Islet of Langerhans (tissue), 1 donor: ENCODE data around the gene RNF6.
"Not testable (repeated sequence)": the region's sequence is repeated elsewhere in the genome, so short reads cannot be mapped to it uniquely, and the experiment has no call there.

ENCODE experiments used
- FAIRE-seq: peaks from one replicate; lab custom pipeline; 2011; peaks lifted over from hg19 to GRCh38; lab: Jason Lieb, UNC

The RNF6 gene

DNA sequence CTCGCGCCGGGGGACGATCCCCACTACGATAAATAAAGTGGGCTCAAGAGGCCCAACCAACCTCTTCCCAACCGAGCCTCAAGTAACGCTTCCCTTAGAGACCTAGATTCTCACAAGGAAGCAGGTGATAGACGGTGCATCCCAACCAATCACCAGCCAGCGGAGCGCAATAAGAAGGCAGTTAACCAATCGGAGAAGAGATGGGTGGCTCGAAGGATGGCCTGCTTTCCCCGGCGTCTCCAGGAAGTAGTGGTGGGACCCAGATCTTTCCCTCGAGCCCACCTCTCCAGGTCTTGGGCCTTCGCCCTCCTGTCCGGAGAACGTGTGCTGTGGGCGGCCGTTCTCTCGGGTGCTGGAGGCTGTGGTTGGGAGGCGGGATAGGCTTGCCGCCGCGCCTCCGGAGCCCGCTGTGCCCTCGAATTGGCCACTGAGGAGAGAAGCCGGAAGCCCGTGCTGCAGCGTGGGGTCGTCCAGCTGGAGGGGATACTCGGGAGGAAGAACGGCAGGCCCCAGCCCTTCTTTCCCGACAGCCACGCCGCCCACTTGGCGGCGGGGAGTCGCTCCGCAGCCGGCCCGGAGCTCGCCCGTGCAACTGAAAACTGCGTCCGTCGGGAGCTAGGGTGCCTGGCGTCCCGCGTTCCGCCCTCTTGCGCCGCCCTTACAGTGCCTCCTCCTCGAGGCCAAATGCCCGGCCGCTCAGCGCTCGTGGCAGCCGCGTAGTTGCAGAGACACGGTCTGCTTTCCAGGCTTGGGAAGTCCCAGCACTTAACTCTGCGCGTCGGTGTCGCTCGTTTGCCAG is at the start of gene RNF6:
TSS of gene RNF6 (minus strand) at position 594 of the 799 bp plus-strand sequence. CDS start 2,665 bp downstream, outside the sequence.
- FAIRE-seq: peak; percentile 90

DNA sequence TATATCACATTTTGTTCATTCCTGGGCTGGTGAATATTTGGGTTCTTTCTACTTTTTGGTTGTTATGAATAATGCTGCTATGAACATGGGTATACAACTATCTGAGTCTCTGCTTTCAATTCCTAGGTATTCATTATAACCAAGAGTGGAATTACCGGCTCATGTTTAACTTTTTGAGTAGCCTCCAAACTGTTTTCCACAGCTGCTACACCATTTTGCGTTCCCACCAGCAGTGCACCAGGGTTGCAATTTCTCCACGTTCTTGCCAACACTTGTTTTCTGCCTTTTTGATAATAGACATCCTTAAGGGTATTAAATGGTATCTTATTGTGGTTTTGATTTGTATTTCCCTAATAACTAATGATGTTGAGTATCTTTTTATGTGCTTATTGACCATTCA is 48.6 kb upstream of the RNF6 start:
- no peak for FAIRE-seq

DNA sequence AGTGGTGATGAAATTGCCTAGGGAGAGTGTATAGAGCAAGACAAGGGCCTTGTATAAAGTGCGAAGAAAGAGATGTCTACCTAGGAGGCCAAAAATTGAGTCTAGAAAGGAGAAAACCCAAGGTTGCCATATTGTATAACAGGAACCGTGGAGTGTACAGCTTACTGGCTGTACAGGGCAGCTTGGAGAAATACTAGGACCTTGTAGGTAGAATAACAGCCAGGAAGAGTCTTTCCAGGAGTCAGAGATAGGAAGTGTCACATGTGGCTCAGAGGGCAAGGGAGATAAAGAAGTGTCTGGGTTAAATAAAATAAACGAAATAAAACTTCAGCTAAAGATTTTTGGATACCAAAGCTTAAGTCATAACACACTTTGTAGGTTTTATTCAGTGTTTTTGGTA is 44.2 kb upstream of the RNF6 start:
- FAIRE-seq: peak; percentile 5

DNA sequence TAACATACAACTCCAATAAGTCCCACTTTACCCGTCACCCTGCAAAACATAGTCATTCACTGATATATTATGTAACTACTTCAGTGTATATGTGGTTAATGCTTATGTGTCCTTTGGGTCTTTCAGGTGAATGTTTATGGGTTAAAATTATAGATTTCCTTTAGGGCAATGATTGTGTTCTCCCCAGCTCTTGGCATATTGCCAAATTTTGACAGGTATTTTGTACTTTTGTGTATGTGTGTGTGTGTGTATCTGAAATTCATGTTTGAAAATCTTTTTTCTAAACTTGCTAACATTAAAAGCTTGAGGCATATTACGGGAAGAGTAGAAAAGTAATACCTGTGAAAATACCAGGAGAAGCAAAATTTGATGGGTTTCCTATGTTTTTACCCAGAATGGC is 40.0 kb upstream of the RNF6 start:
- FAIRE-seq: no peak

DNA sequence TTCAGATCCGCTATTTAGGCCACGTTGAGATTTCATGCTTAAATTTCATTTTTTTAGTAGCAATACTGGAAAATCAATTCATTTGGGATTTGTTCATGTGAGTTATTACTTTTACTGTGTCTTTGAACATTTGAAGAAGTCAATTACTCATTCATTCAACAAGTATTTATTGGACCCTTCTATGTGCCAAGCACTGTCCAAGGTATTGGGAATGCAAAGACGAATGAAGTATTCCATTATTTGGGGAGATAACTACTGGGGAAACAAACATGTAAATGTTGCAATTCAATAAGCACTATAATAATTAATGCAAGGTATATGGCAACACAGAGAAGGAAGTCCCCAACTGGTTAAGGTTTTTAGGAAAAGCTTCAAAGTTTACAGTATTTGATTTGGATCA is 37.5 kb upstream of the RNF6 start:
- FAIRE-seq: no peak

DNA sequence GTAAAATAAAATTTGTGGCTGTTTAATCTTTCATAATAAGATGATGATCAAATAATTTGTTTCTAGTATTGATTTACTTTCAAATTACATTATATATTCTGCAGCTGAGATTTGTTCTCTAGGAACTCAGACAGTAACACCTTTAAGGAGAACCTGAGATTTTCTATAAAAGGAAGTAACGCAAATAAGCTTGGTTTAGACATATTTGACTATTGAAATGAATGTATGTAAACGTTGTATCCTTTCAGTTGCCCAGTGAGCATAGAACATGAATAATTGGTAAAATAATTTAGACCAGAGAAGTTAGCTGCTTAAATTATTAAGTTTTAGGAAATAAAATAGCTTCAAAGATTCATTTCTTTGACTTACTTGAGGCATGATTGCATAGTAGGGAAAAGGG is 34.9 kb upstream of the RNF6 start:
- peak; percentile 76 for FAIRE-seq

DNA sequence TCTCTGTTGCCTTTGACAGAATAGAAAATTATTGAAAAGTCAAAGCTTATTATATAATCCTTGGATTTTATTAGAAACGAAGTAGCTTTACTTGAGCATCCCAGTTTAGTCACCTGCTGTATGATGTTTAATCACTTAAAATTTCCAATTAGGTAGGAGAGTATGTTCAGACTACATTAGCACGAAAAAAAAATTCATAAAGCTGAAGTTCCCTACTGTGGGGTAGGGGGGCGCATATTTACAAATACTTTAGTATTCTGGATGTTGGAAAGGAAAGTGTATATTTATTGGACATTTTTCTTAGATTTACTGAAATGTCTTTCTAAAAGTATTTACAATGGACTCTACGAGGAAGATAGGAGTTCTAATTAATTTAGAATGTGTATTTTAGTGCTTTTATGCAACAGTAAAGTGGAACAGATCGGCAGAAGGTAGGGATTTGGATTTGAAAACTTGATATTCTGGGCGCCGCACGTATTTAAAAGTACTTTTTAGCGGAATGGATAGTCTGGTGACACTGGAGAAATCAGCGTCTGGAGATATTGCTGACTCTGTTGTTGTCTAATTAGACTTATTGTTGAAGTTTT is 33.7 kb upstream of the RNF6 start:
- FAIRE-seq: peak; percentile 60

DNA sequence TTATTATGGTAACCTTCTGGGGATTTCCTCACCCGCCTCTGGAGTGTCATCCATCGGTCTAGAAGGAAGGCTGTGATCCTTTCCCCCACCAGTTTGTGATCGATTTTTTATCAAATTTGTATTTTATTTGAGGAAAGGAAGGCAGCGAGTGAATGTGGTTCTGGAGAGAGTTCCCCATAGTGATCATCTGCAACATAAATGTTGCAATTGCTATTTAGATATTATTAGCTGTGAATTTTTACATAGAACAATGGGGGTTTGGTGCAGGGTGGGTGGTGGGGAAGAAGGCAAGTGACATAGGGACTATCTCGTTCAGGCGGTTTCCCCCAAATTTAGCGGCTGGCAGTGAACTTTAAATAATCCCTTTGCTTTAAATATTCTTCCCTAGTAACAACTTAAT is 33.0 kb upstream of the RNF6 start:
- FAIRE-seq: no peak

DNA sequence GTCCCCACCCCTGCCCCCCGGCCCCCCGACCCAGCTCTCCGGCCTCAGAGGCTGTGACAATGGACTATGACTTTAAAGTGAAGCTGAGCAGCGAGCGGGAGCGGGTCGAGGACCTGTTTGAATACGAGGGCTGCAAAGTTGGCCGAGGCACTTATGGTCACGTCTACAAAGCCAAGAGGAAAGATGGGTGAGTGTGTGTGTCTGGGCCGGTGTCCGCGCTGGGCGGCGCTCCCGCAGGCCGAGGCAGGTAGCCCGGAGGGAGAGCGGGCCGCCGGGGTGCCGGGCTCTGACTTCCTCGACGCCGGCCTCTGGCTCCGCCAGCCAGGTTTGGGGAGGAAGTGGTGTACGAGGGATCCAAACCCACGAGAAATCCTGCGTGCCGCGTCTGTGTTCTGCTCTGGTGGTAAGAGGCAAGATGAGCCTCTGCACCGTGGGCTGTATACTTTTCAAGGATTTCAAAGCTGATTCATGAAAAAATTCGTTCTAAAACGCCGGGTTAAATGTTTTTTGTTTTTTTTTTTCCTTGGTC is 32.5 kb upstream of the RNF6 start:
- FAIRE-seq: no peak

DNA sequence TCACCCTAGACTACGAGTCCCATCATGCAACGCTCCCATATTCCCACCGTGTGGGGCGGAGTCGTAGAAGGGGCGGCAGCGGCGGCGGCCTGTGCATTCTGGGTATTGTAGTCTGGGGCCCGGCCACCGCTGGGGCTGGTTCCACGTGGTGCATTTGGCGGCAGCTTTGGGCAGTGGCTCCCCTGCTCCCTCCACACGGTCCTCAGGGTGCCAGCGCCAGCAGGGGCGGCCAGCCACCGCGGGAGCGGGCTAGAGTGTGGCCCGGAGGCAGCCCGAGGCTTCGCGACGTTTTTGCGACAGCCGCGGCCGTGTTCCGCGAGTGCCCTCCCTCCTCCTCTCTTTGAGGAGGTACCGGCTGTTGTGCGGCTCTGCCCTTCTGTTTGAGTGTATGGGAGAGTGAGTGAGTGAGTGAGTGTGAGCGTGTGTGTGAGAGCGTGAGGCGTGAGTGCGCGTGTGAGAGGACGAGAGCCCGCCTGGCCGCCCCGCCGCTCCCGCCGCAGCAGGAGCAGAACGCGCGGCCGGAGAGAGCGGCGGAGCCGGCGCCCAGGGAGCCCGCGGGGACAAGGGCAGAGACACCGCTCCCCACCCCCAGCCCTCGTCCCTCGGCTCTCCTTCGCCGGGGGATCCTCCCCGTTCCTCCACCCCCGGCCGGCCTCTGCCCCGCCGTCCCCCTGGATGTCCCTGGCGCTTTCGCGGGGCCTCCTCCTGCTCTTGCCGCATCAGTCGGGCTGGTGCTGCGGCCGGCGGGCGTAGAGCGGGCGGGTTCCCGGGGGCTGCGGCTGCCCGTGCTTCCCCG is 31.9 kb upstream of the RNF6 start, which contains the start of gene CDK8:
TSS of gene CDK8 (plus strand) at position 343 of the 796 bp plus-strand sequence. CDS start 513 bp downstream, outside the sequence.
- no peak for FAIRE-seq

DNA sequence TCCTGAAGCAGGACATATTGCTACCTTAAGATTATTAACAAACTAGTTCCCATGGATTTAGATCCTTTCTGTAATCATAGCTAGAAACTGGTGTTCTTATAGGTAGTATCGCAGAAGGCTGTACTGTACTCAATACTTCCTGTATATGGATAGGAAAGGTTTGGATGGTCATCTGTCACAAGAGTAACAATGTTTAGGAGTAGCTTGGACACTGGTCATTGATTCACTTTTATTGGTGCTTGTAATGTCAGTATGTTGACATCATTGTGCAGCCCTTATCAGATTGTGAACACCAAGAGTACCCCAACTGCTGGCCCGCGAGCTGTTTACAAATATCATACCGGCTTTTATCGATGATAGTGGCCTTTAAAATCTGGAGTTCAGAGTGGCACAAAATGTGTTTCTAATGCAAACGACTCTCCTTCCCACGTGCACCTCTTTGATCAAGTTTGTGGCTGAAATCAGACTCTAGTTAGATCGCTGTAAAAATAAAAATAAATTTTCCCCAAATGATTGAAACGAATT is 31.2 kb upstream of the RNF6 start:
- FAIRE-seq: peak; percentile 96

DNA sequence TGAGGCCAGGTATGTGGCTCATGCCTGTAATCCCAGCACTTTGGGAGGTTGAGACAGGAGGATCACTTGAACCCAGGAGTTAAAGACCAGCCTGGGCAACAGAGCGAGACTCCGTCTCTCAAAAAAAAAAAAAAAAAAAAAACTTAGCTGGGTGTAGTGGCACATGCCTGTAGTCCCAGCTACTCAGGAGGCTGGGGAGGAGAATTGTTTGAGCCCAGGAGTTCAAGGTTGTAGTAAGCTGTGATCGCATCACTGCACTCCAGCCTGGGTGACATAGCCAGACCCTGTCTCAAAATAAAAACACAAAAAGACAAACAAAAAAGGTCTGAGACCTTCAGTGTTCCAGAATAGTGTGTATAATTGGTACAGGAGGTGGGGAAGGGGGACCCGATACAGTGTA is 29.9 kb upstream of the RNF6 start:
- not testable (repeated sequence) for FAIRE-seq

DNA sequence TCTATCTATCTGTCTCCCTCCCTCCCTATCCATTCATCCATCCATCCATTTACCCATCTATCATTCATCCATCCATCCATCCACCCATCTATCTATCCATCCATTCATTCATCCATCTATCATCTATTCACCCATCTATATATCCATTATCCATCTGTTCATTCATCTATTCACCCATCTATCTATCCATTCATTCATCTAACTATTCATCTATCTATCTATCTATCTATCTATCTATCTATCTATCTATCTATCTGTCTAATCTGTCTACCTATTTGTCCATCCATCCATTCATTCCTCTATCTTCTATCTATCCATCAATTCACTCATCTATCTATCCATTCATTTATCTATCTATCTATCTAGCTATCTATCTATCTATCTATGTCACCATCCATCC is 27.4 kb upstream of the RNF6 start:
- no peak for FAIRE-seq

DNA sequence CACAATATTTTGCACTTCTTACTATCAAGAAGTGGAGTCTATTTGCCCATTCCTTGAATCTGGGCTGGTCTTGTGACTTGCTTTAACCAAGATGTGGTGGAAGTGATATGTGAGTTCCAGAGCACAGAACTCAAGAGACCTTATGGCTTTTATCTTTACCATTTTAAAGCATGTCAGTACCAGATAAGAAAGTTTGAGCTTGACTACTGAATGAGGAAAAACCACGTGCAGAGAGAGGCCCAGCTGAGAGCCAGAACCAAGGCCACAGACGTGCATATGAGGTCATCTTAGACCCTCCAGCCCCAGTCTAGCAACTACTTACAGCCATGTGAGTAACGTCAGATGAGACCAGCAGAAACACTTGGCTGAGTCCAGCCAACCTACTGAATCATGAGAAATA is 25.5 kb upstream of the RNF6 start:
- FAIRE-seq: no peak

DNA sequence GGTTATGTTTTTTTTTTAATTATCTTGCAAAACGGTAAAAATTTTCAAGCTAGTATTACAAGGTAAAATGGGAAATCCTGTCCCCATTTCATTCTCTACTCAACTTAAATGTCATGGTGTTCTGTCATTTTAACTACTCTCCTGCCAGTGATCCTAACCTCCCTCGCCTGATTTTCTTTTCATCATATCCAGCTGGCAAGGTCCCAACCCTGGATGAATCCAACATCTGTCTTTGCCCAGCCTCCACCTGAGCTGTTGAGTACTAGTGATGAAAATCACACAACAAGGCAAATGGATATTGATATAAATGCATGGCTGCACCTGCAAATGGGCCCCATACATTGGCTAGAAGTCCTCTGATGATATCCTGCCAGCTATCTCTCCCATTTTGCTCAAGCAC is 24.9 kb upstream of the RNF6 start:
- no peak for FAIRE-seq

DNA sequence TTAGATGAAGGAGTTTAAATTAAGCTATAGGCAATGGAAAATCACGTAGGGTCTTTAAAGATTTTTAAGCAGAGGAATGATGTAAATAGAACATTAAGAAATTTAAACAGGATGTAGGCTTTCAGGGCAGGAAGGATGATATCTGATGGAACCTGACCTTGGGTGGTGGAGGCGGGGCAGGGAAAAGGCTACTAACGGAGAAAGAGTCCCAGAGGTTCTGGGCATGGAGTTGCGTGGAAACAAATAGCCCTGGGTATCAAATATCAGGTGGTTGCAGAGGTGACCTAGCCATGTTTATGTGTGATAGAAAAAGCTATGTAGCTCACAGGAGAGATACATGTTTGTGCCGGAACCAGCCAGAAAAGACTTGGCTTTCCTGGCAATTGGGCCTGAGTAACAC is 24.0 kb upstream of the RNF6 start:
- FAIRE-seq: no peak

DNA sequence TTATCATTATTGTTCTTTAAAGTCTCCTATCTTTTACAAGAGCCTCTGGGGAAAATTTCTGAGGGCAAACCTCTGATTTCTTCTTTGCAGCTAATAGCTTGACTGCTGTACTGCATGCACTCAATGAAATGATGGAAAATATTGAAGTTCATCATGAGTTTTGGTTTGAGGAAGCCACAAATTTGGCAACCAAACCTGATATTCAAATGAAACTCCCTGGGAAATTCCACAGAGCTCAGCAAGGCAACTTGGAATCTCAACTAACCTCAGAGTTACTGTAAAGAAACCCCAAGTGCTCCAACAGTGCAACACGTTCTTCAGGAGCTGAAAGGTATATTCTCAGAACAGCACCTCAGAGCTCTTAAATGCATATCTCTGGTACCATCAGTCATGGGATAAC is 14.2 kb upstream of the RNF6 start:
- no peak for FAIRE-seq

DNA sequence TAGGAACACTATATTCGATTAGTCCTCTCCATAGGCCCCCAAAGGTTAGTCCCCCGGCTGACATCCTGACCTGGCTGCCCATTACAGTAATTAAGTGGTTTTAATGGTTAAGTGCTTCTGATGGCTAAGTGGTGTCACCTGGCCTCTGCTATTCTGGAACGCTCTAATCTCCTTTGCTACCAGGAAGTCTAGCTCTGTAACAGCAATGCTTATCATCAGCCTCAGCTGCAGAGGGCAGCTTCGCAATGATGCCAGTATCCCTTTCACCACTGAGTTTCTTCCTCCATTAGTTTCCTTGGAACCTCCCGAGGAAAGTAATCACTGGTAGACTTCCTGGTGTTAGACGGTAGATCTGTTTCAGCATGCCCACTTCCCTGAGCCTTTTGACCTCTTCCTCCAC is 8.6 kb upstream of the RNF6 start:
- peak; percentile 38 for FAIRE-seq

DNA sequence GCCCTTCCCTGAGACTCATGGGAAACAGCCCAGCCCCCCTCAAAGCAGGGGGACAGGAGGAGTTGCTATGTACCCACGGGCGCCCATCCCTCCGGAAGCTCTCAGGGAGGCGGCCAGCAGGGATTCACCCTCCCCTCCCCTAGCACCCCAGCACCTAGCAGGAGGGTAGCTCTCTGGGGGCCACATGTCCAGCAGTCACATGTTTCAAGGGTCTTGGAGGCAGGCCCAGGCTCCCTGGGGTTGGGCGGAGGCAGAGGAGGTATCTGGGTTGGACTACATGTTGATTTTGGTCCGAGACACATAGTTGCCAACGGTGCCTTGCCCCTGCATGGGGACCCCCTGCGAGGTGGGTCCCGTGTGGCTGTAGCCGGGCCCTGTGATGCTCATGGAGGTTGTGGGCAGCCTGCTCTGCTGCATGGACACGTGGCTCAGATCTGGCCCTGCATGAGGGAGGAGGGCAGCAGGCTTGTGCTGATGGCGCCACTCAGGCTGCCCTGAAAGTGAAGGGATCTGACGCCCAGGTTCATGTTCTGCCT is 7.0 kb upstream of the RNF6 start:
- no peak for FAIRE-seq

DNA sequence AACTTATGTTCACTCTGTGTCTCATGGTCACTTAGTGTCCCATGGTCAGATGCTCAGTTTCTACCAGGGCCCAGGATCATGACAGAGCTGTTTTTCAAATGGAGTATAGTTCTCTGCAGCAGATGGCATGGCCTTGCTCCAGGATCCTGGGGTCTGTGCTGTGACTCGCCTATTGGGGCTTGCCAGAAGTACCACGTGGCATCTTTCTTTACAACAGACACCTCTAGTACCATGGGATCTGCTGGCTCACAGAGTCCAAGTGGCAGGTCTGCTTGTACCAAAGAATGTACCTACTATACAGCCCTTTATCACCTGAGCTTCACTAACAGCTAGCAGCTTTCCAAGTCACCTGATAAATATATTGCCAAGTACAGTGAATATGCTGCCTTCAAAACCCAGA is 6.0 kb upstream of the RNF6 start:
- FAIRE-seq: no peak

DNA sequence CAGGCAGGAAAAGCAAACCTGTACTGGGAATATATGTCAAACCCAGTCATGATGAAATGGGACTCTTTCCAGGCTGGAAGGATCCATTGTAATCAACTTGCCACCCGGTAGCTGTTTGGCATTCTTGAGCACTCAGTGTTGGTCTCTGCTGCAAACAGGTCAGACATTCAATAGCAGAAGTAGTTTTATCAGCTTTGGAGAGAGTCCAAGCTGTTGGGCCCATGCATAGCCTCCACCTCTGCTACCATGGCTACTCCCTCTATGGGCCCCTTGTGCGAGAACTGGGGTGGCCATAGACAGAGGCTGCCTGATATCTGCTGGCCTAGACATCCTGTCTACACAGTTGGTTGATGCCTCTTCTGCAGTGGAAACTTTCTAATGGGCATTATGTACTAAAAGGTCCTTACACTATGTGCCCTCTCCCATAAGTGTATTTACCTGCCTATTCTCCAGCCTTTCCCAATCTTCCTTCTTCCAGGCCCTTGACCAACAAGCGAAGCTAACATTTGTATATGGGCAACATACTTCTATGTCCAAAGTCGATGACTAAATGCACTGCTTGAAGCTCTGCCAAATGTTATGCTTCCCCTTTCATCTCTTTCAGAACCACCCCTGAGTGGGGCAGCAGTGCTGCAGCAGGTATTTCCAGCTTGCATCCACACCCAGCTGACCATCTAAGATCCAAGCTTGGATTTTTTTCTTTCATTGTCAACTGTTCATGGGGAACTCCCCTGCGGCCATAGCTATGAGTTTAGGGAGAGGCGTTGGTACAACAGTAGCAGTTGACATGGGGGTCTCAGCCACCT is 5.3 kb upstream of the RNF6 start:
- no peak for FAIRE-seq
